ENCODE data around the gene PDE3A.
"Not testable (repeated sequence)": the region's sequence is repeated elsewhere in the genome, so short reads cannot be mapped to it uniquely, and the experiment has no call there.

The PDE3A gene

GRCh38 chr12:20374795-20375194 lies 6.5 kb downstream of the PDE3A start:
- DNase-seq (ENCODE audit: low spot score) = no peak

GRCh38 chr12:20375560-20375959 lies 7.2 kb downstream of the PDE3A start:
- DNase-seq (ENCODE audit: low spot score) = no peak

GRCh38 chr12:20376984-20377383 lies 8.6 kb downstream of the PDE3A start:
- DNase-seq (ENCODE audit: low spot score) = no peak

- DNase-seq (ENCODE audit: low spot score) = no peak
Measured at GRCh38 chr12:20377750-20378149, 9.4 kb downstream of the PDE3A start.

- no peak for DNase-seq (ENCODE audit: low spot score)
Measured at GRCh38 chr12:20382117-20382516, 13.8 kb downstream of the PDE3A start.

GRCh38 chr12:20383612-20384011 lies 15.3 kb downstream of the PDE3A start:
- DNase-seq (ENCODE audit: low spot score) = no peak

- DNase-seq (ENCODE audit: low spot score) = not testable (repeated sequence)
Measured at GRCh38 chr12:20384836-20385235, 16.5 kb downstream of the PDE3A start.

- no peak for DNase-seq (ENCODE audit: low spot score)
Measured at GRCh38 chr12:20390846-20391245, 22.5 kb downstream of the PDE3A start.

- no peak for DNase-seq (ENCODE audit: low spot score)
Measured at GRCh38 chr12:20392339-20392738, 24.0 kb downstream of the PDE3A start.

GRCh38 chr12:20393707-20394106 lies 25.4 kb downstream of the PDE3A start:
- no peak for DNase-seq (ENCODE audit: low spot score)

- no peak for DNase-seq (ENCODE audit: low spot score)
Measured at GRCh38 chr12:20395791-20396550, 27.6 kb downstream of the PDE3A start.

- no peak for DNase-seq (ENCODE audit: low spot score)
Measured at GRCh38 chr12:20398686-20399085, 30.3 kb downstream of the PDE3A start.

GRCh38 chr12:20400003-20400402 lies 31.7 kb downstream of the PDE3A start:
- DNase-seq (ENCODE audit: low spot score) = no peak

- no peak for DNase-seq (ENCODE audit: low spot score)
Measured at GRCh38 chr12:20403230-20403629, 34.9 kb downstream of the PDE3A start.

- DNase-seq (ENCODE audit: low spot score) = no peak
Measured at GRCh38 chr12:20404576-20405346, 36.4 kb downstream of the PDE3A start.

GRCh38 chr12:20409607-20410377 lies 41.5 kb downstream of the PDE3A start:
- DNase-seq (ENCODE audit: low spot score) = no peak

GRCh38 chr12:20410734-20411133 lies 42.4 kb downstream of the PDE3A start:
- DNase-seq (ENCODE audit: low spot score) = no peak

- DNase-seq (ENCODE audit: low spot score) = no peak
Measured at GRCh38 chr12:20411345-20411744, 43.0 kb downstream of the PDE3A start.

GRCh38 chr12:20415028-20415427 lies 46.7 kb downstream of the PDE3A start:
- DNase-seq (ENCODE audit: low spot score) = no peak

- DNase-seq (ENCODE audit: low spot score) = no peak
Measured at GRCh38 chr12:20415641-20416040, 47.3 kb downstream of the PDE3A start.

GRCh38 chr12:20420557-20420956 lies 52.2 kb downstream of the PDE3A start:
- no peak for DNase-seq (ENCODE audit: low spot score)

GRCh38 chr12:20421421-20421820 lies 53.1 kb downstream of the PDE3A start:
- no peak for DNase-seq (ENCODE audit: low spot score)

GRCh38 chr12:20423557-20423956 lies 55.2 kb downstream of the PDE3A start:
- no peak for DNase-seq (ENCODE audit: low spot score)

Measured in COLO829 (cell line).